H1 (cell line): ENCODE results near the gene NR3C1. TPM values are rescaled to one million over a fixed set of nuclear protein-coding genes. Genes with fewer than 3 reads are reported as not detected.

Experiments used
- CTCF ChIA-PET: fragments of 300-600 bp; sonication (Branson Sonifier 250); formaldehyde crosslinking; loops from one replicate; lab custom pipeline; 2021; ENCODE audit not compliant: partially characterized antibody; lab: Charles Lee
- POLR2A ChIA-PET: fragments of 300-600 bp; sonication (Branson Sonifier 250); formaldehyde crosslinking; loops from one replicate; lab custom pipeline; 2021; ENCODE audit warnings: inconsistent platforms; ENCODE audit not compliant: partially characterized antibody; lab: Charles Lee
- DNase-seq, 2 experiments: peaks; one replicate each; pipeline versions ENCODE4 v3.0.0 to v3.0.0-alpha.2; 2010 to 2022; ENCODE audit warnings: low spot score in 2 of 2, low read depth in 1 of 2, mixed read lengths in 1 of 2
- FAIRE-seq: peaks from 2 replicates; lab custom pipeline; 2011; peaks lifted over from hg19 to GRCh38; lab: Jason Lieb, UNC
- H2AFZ ChIP-seq: 2 replicates; pipeline ENCODE4 v1.8.1; 2012; ENCODE audit warnings: low read length, inconsistent platforms
- H2AK5ac ChIP-seq: 2 replicates; pipeline ENCODE4 v1.6.1; 2013; ENCODE audit warnings: low read depth, low read length
- H2BK120ac ChIP-seq: replicated peaks from 2 replicates; pipeline ENCODE3; 2013; ENCODE audit warnings: low read depth, low read length, inconsistent platforms
- H2BK12ac ChIP-seq: 2 replicates; pipeline ENCODE4 v1.6.1; 2013; ENCODE audit warnings: low read depth, low read length
- H2BK15ac ChIP-seq: 2 replicates; pipeline ENCODE4 v1.6.1; 2013; ENCODE audit warnings: low read length
- H2BK20ac ChIP-seq: 2 replicates; pipeline ENCODE4 v1.6.1; 2013; ENCODE audit warnings: low read length
- H2BK5ac ChIP-seq: 2 replicates; pipeline ENCODE4 v1.6.1; 2013; ENCODE audit warnings: low read depth, low read length
- H3K14ac ChIP-seq: 2 replicates; pipeline ENCODE4 v1.6.1; 2013; ENCODE audit warnings: inconsistent platforms; ENCODE audit not compliant: insufficient read length
- H3K18ac ChIP-seq: 2 replicates; pipeline ENCODE4 v1.6.1; 2013; ENCODE audit warnings: low read length; ENCODE audit errors: extremely low read depth
- H3K23ac ChIP-seq: 2 replicates; pipeline ENCODE4 v1.6.1; 2013; ENCODE audit warnings: inconsistent platforms; ENCODE audit not compliant: insufficient read length
- H3K23me2 ChIP-seq: 2 replicates; pipeline ENCODE4 v1.6.1; 2013; ENCODE audit warnings: low read depth, low read length
- H3K27ac ChIP-seq: 2 replicates; pipeline ENCODE4 v1.6.1; 2011; ENCODE audit warnings: low read depth, low read length, inconsistent platforms
- H3K27me3 ChIP-seq, 4 experiments: replicated peaks in 1 of 4; 1 replicate in 1 of 4; 2 replicates in 3 of 4; pipeline versions ENCODE4 v1.6.1 to v1.8.1; 2011 to 2013; ENCODE audit warnings: low read length in 3 of 4, mild to moderate bottlenecking in 3 of 4, inconsistent platforms in 2 of 4, mixed read lengths in 2 of 4, moderate library complexity in 1 of 4; ENCODE audit not compliant: control insufficient read depth in 3 of 4, insufficient read depth in 3 of 4; ENCODE audit errors: extremely low read depth in 1 of 4
- H3K36me3 ChIP-seq, 4 experiments: 2 replicates each; pipeline versions ENCODE4 v1.6.1 to v1.8.1; 2011 to 2013; ENCODE audit warnings: mild to moderate bottlenecking in 4 of 4, low read length in 3 of 4, moderate library complexity in 2 of 4, control low read depth in 1 of 4, inconsistent platforms in 1 of 4; ENCODE audit not compliant: insufficient read depth in 4 of 4, control insufficient read depth in 2 of 4
- H3K4ac ChIP-seq: replicated peaks from 2 replicates; pipeline ENCODE3; 2013; ENCODE audit warnings: low read length, low read depth, mixed read lengths, inconsistent platforms; ENCODE audit not compliant: insufficient read length
- H3K4me1 ChIP-seq, 4 experiments: replicated peaks in 1 of 4; 1 replicate in 1 of 4; 2 replicates in 3 of 4; pipeline versions ENCODE4 v1.6.1 to v1.8.1; 2011 to 2013; ENCODE audit warnings: low read length in 3 of 4, inconsistent platforms in 2 of 4, mixed read lengths in 1 of 4; ENCODE audit not compliant: insufficient read depth in 4 of 4, control insufficient read depth in 3 of 4
- H3K4me2 ChIP-seq, 2 experiments: 2 replicates each; pipeline versions ENCODE4 v1.6.1 to v1.8.1; 2011 to 2013; ENCODE audit warnings: low read depth in 2 of 2, low read length in 2 of 2, control low read depth in 1 of 2, inconsistent platforms in 1 of 2, mild to moderate bottlenecking in 1 of 2; ENCODE audit not compliant: insufficient read depth in 1 of 2
- H3K4me3 ChIP-seq, 4 experiments: fragments of 200-600, 300-600 bp in 1 of 4; sonication (generic), shearing (Covaris generic), sonication (Bioruptor Twin) in 1 of 4; 2 replicates each; pipeline versions ENCODE4 v1.5.1 to v1.8.1; 2011 to 2016; ENCODE audit warnings: low read length in 4 of 4, low read depth in 3 of 4, control low read depth in 2 of 4, inconsistent platforms in 2 of 4, mild to moderate bottlenecking in 2 of 4, mixed read lengths in 1 of 4, moderate library complexity in 1 of 4; ENCODE audit not compliant: insufficient read depth in 2 of 4; ENCODE audit errors: extremely low read depth in 1 of 4
- H3K56ac ChIP-seq: replicated peaks from 2 replicates; pipeline ENCODE3; 2013; ENCODE audit warnings: low read depth, mild to moderate bottlenecking, mixed read lengths, low read length, inconsistent platforms; ENCODE audit not compliant: insufficient read length
- H3K79me1 ChIP-seq: 2 replicates; pipeline ENCODE4 v1.6.1; 2013; ENCODE audit warnings: low read depth, low read length, control low read depth
- H3K79me2 ChIP-seq, 2 experiments: 2 replicates each; pipeline versions ENCODE4 v1.6.1 to v1.8.1; 2012 to 2013; ENCODE audit warnings: low read length in 2 of 2, mild to moderate bottlenecking in 2 of 2, inconsistent platforms in 1 of 2; ENCODE audit not compliant: insufficient read depth in 2 of 2, control insufficient read depth in 1 of 2
- H3K9ac ChIP-seq, 4 experiments: replicated peaks in 1 of 4; 1 replicate in 1 of 4; 2 replicates in 3 of 4; pipeline versions ENCODE4 v1.6.1 to v1.8.1; 2011 to 2013; ENCODE audit warnings: low read depth in 3 of 4, low read length in 3 of 4, control low read depth in 2 of 4, mild to moderate bottlenecking in 2 of 4, moderate library complexity in 2 of 4, inconsistent platforms in 1 of 4; ENCODE audit errors: extremely low read depth in 1 of 4
- H3K9me3 ChIP-seq, 2 experiments: 2 replicates each; pipeline versions ENCODE4 v1.6.1 to v1.8.1; 2012 to 2013; ENCODE audit warnings: mild to moderate bottlenecking in 2 of 2, moderate library complexity in 2 of 2, control low read depth in 1 of 2, inconsistent platforms in 1 of 2, low read depth in 1 of 2, low read length in 1 of 2, mixed read lengths in 1 of 2; ENCODE audit not compliant: insufficient read depth in 2 of 2
- H4K20me1 ChIP-seq, 2 experiments: replicated peaks in 1 of 2; 2 replicates each; pipeline versions ENCODE3 to v1.8.1; 2011 to 2013; ENCODE audit warnings: inconsistent platforms in 2 of 2, low read length in 2 of 2, mild to moderate bottlenecking in 1 of 2; ENCODE audit not compliant: insufficient read depth in 2 of 2, control insufficient read depth in 1 of 2
- H4K5ac ChIP-seq: 2 replicates; pipeline ENCODE4 v1.6.1; 2013; ENCODE audit warnings: low read length, low read depth, mixed read lengths, inconsistent platforms; ENCODE audit not compliant: insufficient read length
- H4K8ac ChIP-seq: 2 replicates; pipeline ENCODE4 v1.8.0; 2013; ENCODE audit warnings: mild to moderate bottlenecking, moderate library complexity, low read length, inconsistent platforms; ENCODE audit not compliant: insufficient read depth; ENCODE audit errors: extremely low read depth
- H4K91ac ChIP-seq: replicated peaks from 2 replicates; pipeline ENCODE3; 2013; ENCODE audit warnings: low read length, mixed read lengths, inconsistent platforms; ENCODE audit not compliant: insufficient read length
- CBX5 ChIP-seq: fragments of 300-800, 300-1000 bp; sonication (generic); IDR thresholded peaks from 2 replicates; pipeline ENCODE4 v1.7.1; 2016; ENCODE audit warnings: antibody characterized with exemption, low read length, low read depth
- CHD2 ChIP-seq: IDR thresholded peaks from 2 replicates; pipeline ENCODE4 v1.6.1; 2012; ENCODE audit warnings: low read length, improper control_type of control experiment
- SP4 ChIP-seq: IDR thresholded peaks from 2 replicates; pipeline ENCODE4 v1.6.1; 2012; ENCODE audit warnings: low read length, inconsistent platforms
- TCF12 ChIP-seq: IDR thresholded peaks from 2 replicates; pipeline ENCODE4 v1.6.1; 2011; ENCODE audit warnings: low read depth, mild to moderate bottlenecking, low read length
- WGBS, 2 experiments: shearing (Covaris generic) in 1 of 2; methylation state at CpG; one replicate each; pipeline versions ENCODE4 v1.1.6 to v1.1.7; 2013 to 2015; ENCODE audit warnings: low lambda C conversion rate in 2 of 2, mixed read lengths in 2 of 2, inconsistent platforms in 1 of 2, low coverage in 1 of 2, missing lambda C conversion rate in 1 of 2; ENCODE audit not compliant: insufficient replicate concordance in 2 of 2, insufficient coverage in 1 of 2, insufficient read length in 1 of 2; ENCODE audit errors: extremely low coverage in 1 of 2, missing lambda C conversion rate in 1 of 2; 5-methylcytosine and 5-hydroxymethylcytosine counted together
- polyA plus RNA-seq, 7 experiments: library from polyadenylated mRNA; depleted of rRNA in 3 of 7; stranded (reverse) in 5 of 7; unstranded in 2 of 7; fragments of >200 nt in 5 of 7; fragments of 200-250 nt in 2 of 7; gene quantifications; 1 replicate in 5 of 7; 2 replicates in 1 of 7; 4 replicates in 1 of 7; pipeline versions ENCODE4 v1.2.1 to v1.2.3, GENCODE V29; 2011 to 2013; ENCODE audit warnings: missing spikeins in 2 of 7, mixed read lengths in 2 of 7
- total RNA-seq: library from RNA; stranded (reverse); fragmentation: NEBNext Ultra II Directional; extraction: Animal tissue kit (Norgen Biotek cat#: 25700); gene quantifications from 2 replicates; pipeline ENCODE4 v1.2.1, GENCODE V29; 2021

NR3C1 gene
- total and polyA plus RNA-seq, 2 of the 8 experiments (the other 6 are each of a cell fraction or from before 2014, with no cell fraction given) = 1.7 to 5.4 TPM

DNA sequence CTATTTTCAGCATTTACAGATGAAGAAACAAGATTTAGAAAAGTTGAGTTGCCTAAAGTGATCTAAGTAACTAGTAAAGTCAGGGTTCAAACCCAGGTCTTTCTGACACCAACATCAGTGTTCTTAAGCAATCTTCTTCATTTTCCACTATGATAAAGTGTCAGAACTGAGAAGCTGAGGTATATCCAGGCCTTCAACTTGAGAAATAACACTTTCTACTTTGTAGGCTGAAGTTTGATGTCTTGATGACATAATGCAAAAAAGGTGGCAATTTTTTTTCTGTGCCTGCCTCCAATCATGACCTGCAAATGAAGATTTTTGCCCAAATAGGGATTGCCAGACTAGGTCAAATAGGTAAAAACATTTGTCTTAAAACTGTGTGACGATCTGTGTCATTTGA lies 81.3 kb downstream of the NR3C1 start:
- no peaks in the 10 kb centered on the region for H4K20me1 ChIP-seq
- no peak overlapping the region for H3K4me2 ChIP-seq
- no peak overlapping the region for H4K91ac ChIP-seq
- no peaks in the 10 kb centered on the region; the same call in 1 of the 2 replicates for H3K23me2 ChIP-seq
- H3K4me1 ChIP-seq = 0 out of 7 replicates have a peak, but pooled peaks cover 0 to 4% (median 0%) of the 10 kb centered on the region in 4 experiments
- H2BK12ac ChIP-seq = no peak overlapping the region
- TF ChIP-seq TCF12 (no peak), CBX5 (no peak), CHD2 (no peak), SP4 (no peak)
- TF ChIP-seq, all 59 proteins: peak for 0
- no peak overlapping the region for H2BK5ac ChIP-seq
- H3K18ac ChIP-seq = no peak overlapping the region
- no peak overlapping the region for H3K4me3 ChIP-seq
- H3K79me1 ChIP-seq = no peaks in the 10 kb centered on the region
- no peak overlapping the region for H3K27ac ChIP-seq
- CTCF ChIA-PET = no interaction called here
- H2BK15ac ChIP-seq = no peak overlapping the region
- H3K23ac ChIP-seq = no peak overlapping the region
- no peak overlapping the region for H2BK120ac ChIP-seq
- 95% methylated on average over 1 of the region's 1 CpG; no CpG with 5 or more reads in 1 of the 2 experiments for WGBS, 2 experiments
- H3K4ac ChIP-seq = no peak overlapping the region
- no peak overlapping the region for H3K9ac ChIP-seq
- no peak overlapping the region for H2AFZ ChIP-seq
- no peak overlapping the region for H2BK20ac ChIP-seq
- DNase-seq (no peak), FAIRE-seq (no peak)
- H3K14ac ChIP-seq = no peak overlapping the region
- H3K27me3 ChIP-seq = no peaks in the 10 kb centered on the region
- H3K9me3 ChIP-seq = 0 out of 4 replicates have a peak, but pooled peaks cover 0 to 4% of the 10 kb centered on the region in 2 experiments
- POLR2A ChIA-PET = no interaction called here
- H3K79me2 ChIP-seq = no peaks in the 10 kb centered on the region
- H3K56ac ChIP-seq = no peak overlapping the region
- no peak overlapping the region for H4K5ac ChIP-seq
- no peaks in the 10 kb centered on the region for H3K36me3 ChIP-seq
- H2AK5ac ChIP-seq = no peak overlapping the region
- H4K8ac ChIP-seq = no peak overlapping the region
